ENCODE measurements around the gene UCMA. TPM values are rescaled to one million over a fixed set of nuclear protein-coding genes. Genes with fewer than 3 reads are reported as not detected.

The UCMA gene
- total RNA-seq, 2 experiments from 2014 or later = not detected

DNA sequence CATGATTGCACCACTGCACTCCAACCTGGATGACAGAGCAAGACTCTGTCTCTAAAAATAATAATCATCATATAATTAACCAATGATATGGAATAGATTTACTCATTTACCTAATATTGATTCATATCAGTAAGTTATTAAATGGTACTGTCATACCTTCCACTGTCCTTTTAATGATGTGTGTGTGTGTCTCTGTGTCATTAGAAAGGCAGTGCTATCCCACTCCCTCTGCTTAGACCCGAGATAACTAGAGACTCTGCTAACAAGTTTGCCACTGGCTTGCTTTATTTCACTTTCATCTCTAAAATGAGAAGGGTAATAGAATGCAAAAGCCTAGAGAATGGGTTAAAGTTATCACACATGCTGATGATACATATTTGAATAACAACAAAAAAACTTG is 51.8 kb downstream of the UCMA start:
- Mint-ChIP-seq H3K36me3 (ENCODE audit: low read depth) (no peaks in the 10 kb centered on the region), H3K27me3 (no peaks in the 10 kb centered on the region), H3K4me3 (no peak overlapping the region), H3K27ac (no peak overlapping the region), H3K9me3 (no peaks in the 10 kb centered on the region), H3K4me1 (ENCODE audit: low read depth) (no peaks in the 10 kb centered on the region)
- no peak overlapping the region for H3K4me3 ChIP-seq (ENCODE audit: low read length)
- POLR2A ChIA-PET = no interaction called here
- H3K36me3 ChIP-seq (ENCODE audit: insufficient read depth, low read length) = no peaks in the 10 kb centered on the region
- no peak for DNase-seq
- no peaks in the 10 kb centered on the region for H3K27me3 ChIP-seq (ENCODE audit: control insufficient read depth in 1 of 2, insufficient read depth in 2 of 2, low read length in 2 of 2)
- H3K27ac ChIP-seq (ENCODE audit: low read depth in 1 of 2, low read length in 2 of 2) = no peak overlapping the region
- no peaks in the 10 kb centered on the region for H3K4me1 ChIP-seq (ENCODE audit: insufficient read depth, low read length)
- TF ChIP-seq, protein P1, sequence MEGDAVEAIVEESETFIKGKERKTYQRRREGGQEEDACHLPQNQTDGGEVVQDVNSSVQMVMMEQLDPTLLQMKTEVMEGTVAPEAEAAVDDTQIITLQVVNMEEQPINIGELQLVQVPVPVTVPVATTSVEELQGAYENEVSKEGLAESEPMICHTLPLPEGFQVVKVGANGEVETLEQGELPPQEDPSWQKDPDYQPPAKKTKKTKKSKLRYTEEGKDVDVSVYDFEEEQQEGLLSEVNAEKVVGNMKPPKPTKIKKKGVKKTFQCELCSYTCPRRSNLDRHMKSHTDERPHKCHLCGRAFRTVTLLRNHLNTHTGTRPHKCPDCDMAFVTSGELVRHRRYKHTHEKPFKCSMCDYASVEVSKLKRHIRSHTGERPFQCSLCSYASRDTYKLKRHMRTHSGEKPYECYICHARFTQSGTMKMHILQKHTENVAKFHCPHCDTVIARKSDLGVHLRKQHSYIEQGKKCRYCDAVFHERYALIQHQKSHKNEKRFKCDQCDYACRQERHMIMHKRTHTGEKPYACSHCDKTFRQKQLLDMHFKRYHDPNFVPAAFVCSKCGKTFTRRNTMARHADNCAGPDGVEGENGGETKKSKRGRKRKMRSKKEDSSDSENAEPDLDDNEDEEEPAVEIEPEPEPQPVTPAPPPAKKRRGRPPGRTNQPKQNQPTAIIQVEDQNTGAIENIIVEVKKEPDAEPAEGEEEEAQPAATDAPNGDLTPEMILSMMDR (IDR thresholded peaks at IDR 0.05) = no peak
- CTCF ChIA-PET = no interaction called here
- ATAC-seq (ENCODE audit: poor library complexity) = no peak
- intact Hi-C loops (cut with DNase I, micrococcal nuclease) = no loop called here
- H3K9me3 ChIP-seq (ENCODE audit: control insufficient read depth in 1 of 2, insufficient read depth in 1 of 2, low read length in 2 of 2) = no peaks in the 10 kb centered on the region

- Histone ChIP-seq H3K27me3 (ENCODE audit: control insufficient read depth in 1 of 2, insufficient read depth in 2 of 2, low read length in 2 of 2) (no peaks in the 10 kb centered on the region), H3K36me3 (ENCODE audit: insufficient read depth, low read length) (no peaks in the 10 kb centered on the region), H3K9me3 (ENCODE audit: control insufficient read depth in 1 of 2, insufficient read depth in 1 of 2, low read length in 2 of 2) (no peaks in the 10 kb centered on the region), H3K27ac (ENCODE audit: low read depth in 1 of 2, low read length in 2 of 2) (no peak overlapping the region), H3K4me1 (ENCODE audit: insufficient read depth, low read length) (no peaks in the 10 kb centered on the region), H3K4me3 (ENCODE audit: low read length) (no peak overlapping the region)
- CTCF ChIA-PET = interaction anchor here (0.6 kb wide), 1 partner anchor 137 kb away, joined by 3 read pairs; no protein-coding TSS in a partner anchor
- Mint-ChIP-seq H3K27ac (no peak overlapping the region), H3K27me3 (no peaks in the 10 kb centered on the region), H3K4me1 (ENCODE audit: low read depth) (no peaks in the 10 kb centered on the region), H3K9me3 (no peaks in the 10 kb centered on the region), H3K4me3 (no peak overlapping the region), H3K36me3 (ENCODE audit: low read depth) (no peaks in the 10 kb centered on the region)
- intact Hi-C loops (cut with DNase I, micrococcal nuclease) = no loop called here
- TF ChIP-seq, protein P1 (IDR thresholded peaks at IDR 0.05) = no peak
- DNase-seq (no peak), ATAC-seq (ENCODE audit: poor library complexity) (no peak)
- POLR2A ChIA-PET = no interaction called here
Measured at GRCh38 chr10:13180788-13181187, 53.4 kb downstream of the UCMA start.

GRCh38 chr10:13173616-13174015 is 60.6 kb downstream of the UCMA start:
- TF ChIP-seq, protein P1 (IDR thresholded peaks at IDR 0.05) = no peak
- no peak overlapping the region for H3K27ac Mint-ChIP-seq
- Histone ChIP-seq H3K27me3 (ENCODE audit: control insufficient read depth in 1 of 2, insufficient read depth in 2 of 2, low read length in 2 of 2) (no peaks in the 10 kb centered on the region), H3K4me3 (ENCODE audit: low read length) (no peak overlapping the region), H3K9me3 (ENCODE audit: control insufficient read depth in 1 of 2, insufficient read depth in 1 of 2, low read length in 2 of 2) (no peaks in the 10 kb centered on the region), H3K27ac (ENCODE audit: low read depth in 1 of 2, low read length in 2 of 2) (no peak overlapping the region), H3K36me3 (ENCODE audit: insufficient read depth, low read length) (no peaks in the 10 kb centered on the region), H3K4me1 (ENCODE audit: insufficient read depth, low read length) (no peaks in the 10 kb centered on the region)
- H3K27me3 Mint-ChIP-seq = no peaks in the 10 kb centered on the region
- ATAC-seq (ENCODE audit: poor library complexity) = no peak
- CTCF ChIA-PET = no interaction called here
- no peak overlapping the region for H3K4me3 Mint-ChIP-seq
- no peak for DNase-seq
- H3K9me3 Mint-ChIP-seq = no peaks in the 10 kb centered on the region
- H3K4me1 Mint-ChIP-seq (ENCODE audit: low read depth) = no peaks in the 10 kb centered on the region
- POLR2A ChIA-PET = no interaction called here
- no peaks in the 10 kb centered on the region for H3K36me3 Mint-ChIP-seq (ENCODE audit: low read depth)
- intact Hi-C loops (cut with DNase I, micrococcal nuclease) = no loop called here

Other genes starting within 250 kb of the UCMA start
- gene CCDC3, start 232.7 kb downstream of the UCMA start, total RNA-seq = under 1 TPM in 1 of 2 experiments, not detected in 1; 0.08 TPM
- gene OPTN, start 134.2 kb downstream of the UCMA start, total RNA-seq = 10 to 100 TPM; 86.8 to 99.6 TPM
- under 1 TPM; 0.16 to 0.50 TPM for gene MCM10, start 72.8 kb downstream of the UCMA start, total RNA-seq
- gene PHYH, start 65.7 kb upstream of the UCMA start, total RNA-seq = 10 to 100 TPM in 1 of 2 experiments, 1 to 10 TPM in 1; 8.5 to 10.0 TPM
- gene SEPHS1, start 113.9 kb upstream of the UCMA start, total RNA-seq = 10 to 100 TPM; 13.1 to 17.9 TPM

Data from CD4-positive, alpha-beta T cell (primary cell).